Neutrophil (primary cell): ENCODE measurements around the gene GPSM1.
"Not testable (repeated sequence)": the region's sequence is repeated elsewhere in the genome, so short reads cannot be mapped to it uniquely, and the experiment has no call there.

ENCODE experiments used
- H3K27ac ChIP-seq: fragments of 200-600 bp; sonication (generic); 2 replicates; pipeline ENCODE4 v1.5.1; 2016; ENCODE audit warnings: mild to moderate bottlenecking, moderate library complexity
- H3K27me3 ChIP-seq: fragments of 200-600 bp; sonication (generic); 2 replicates; pipeline ENCODE4 v1.6.0; 2016; ENCODE audit warnings: mild to moderate bottlenecking
- H3K36me3 ChIP-seq: fragments of 200-600 bp; sonication (generic); 2 replicates; pipeline ENCODE4 v1.5.1; 2017
- H3K4me1 ChIP-seq, 2 experiments: fragments of 200-600 bp in 1 of 2; sonication (generic) in 1 of 2; 1 replicate in 1 of 2; 2 replicates in 1 of 2; pipeline versions ENCODE4 v1.5.1 to v1.6.1; 2013 to 2016; ENCODE audit warnings: low read depth in 1 of 2, low read length in 1 of 2, mild to moderate bottlenecking in 1 of 2, moderate library complexity in 1 of 2; ENCODE audit not compliant: control insufficient read depth in 1 of 2, insufficient read depth in 1 of 2
- H3K4me3 ChIP-seq, 2 experiments: fragments of 200-600 bp in 1 of 2; sonication (generic) in 1 of 2; 1 replicate in 1 of 2; 2 replicates in 1 of 2; pipeline ENCODE4 v1.5.1; 2013 to 2016; ENCODE audit warnings: low read depth in 1 of 2, low read length in 1 of 2, mild to moderate bottlenecking in 1 of 2, moderate library complexity in 1 of 2
- H3K9me3 ChIP-seq: fragments of 200-600 bp; sonication (generic); 2 replicates; pipeline ENCODE4 v1.5.1; 2016
- TF ChIP-seq, protein P1 (sequence below): fragments of 200-600 bp; sonication (generic); IDR thresholded peaks from 2 replicates; pipeline ENCODE4 v1.5.1; 2016; ENCODE audit warnings: antibody characterized with exemption

Gene GPSM1

DNA sequence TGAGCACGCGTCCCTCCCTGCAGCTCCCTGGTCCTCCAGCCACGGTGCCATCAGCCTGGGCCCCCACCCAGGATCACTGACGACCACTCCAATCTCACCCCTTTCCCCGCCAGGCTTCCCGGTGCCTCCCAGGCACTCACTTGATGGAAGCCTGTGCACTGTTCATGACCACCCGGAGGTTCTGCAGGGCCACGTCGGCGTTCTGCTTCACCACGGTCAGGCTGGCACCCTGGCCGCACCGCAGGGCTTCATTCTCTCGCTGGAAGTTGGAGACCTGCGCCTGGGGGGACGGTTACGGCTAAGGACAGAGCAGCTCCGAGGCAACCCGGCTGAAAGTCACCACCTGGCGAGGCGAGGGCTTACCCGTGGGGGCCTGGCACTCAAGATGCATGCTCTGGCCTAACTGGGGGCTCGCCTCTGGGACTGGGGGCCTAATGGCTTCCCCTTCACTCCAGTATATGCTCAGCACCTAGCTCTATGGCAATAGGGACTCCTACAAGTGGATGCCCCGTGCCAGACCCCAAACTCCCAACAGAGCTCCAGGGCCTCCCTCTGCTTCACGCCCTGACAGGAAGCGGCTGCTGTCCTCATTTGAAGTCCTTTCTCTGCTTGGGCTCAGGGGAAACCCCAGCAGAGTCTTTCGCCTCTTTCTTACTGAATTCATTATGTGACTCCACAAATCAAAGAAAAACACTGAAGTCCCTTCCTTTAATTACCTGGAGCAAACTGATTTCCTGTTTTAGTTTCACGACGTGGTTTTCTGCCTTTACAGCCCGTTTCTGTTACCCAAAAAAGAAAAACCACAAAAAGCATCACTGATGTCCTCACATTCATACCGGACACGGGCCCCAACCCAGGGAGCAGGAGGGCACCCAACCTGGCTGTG, 76.8 kb downstream of the GPSM1 start:
- Histone ChIP-seq H3K4me3 (no peak overlapping the region), H3K27ac (no peak overlapping the region), H3K4me1 (peaks cover 11 to 13% of the 10 kb centered on the region in 2 experiments), H3K9me3 (no peaks in the 10 kb centered on the region), H3K27me3 (peaks cover 8% of the 10 kb centered on the region), H3K36me3 (peaks cover 24% of the 10 kb centered on the region)
- TF ChIP-seq, protein P1, sequence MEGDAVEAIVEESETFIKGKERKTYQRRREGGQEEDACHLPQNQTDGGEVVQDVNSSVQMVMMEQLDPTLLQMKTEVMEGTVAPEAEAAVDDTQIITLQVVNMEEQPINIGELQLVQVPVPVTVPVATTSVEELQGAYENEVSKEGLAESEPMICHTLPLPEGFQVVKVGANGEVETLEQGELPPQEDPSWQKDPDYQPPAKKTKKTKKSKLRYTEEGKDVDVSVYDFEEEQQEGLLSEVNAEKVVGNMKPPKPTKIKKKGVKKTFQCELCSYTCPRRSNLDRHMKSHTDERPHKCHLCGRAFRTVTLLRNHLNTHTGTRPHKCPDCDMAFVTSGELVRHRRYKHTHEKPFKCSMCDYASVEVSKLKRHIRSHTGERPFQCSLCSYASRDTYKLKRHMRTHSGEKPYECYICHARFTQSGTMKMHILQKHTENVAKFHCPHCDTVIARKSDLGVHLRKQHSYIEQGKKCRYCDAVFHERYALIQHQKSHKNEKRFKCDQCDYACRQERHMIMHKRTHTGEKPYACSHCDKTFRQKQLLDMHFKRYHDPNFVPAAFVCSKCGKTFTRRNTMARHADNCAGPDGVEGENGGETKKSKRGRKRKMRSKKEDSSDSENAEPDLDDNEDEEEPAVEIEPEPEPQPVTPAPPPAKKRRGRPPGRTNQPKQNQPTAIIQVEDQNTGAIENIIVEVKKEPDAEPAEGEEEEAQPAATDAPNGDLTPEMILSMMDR = no peak

DNA sequence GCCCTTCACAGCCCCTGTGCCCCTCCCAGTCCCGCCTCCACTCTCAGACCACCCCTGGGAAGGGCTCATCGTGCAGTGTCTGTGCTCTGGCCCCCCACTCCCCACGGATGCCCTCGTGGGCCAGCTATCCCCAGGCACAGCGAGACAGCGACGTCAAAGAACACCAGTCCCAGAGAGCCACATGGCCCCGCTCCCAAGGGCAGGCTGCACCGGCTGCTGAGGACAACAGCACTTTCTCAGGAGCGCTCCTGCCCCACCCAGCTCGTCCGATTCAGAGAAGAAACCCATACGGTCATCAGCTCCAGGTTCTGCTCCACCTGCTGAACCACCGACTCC, 77.4 kb downstream of the GPSM1 start:
- Histone ChIP-seq H3K9me3 (no peaks in the 10 kb centered on the region), H3K27ac (no peak overlapping the region), H3K27me3 (peaks cover 10% of the 10 kb centered on the region), H3K4me3 (no peak overlapping the region), H3K4me1 (peaks cover 11 to 13% of the 10 kb centered on the region in 2 experiments), H3K36me3 (peaks cover 24% of the 10 kb centered on the region)
- TF ChIP-seq, protein P1 = no peak

DNA sequence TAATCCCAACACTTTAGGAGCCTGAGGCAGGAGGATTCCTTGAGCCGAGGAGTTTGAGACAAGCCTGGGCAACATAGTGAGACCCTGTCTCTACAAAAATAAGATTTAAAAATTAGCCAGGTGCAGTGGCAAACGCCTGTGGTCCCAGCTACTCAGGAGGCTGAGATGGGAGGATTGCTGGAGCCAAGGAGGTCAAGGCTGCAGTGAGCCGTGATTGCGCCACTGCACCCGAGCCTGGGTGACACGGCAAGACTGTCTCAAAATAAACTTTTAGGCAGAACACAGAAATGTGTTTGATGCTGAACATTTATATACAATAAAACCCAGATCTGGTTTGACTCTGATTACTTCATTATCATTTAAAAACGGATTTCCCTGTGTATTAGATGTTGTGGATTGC, 78.1 kb downstream of the GPSM1 start:
- H3K9me3 ChIP-seq = no peaks in the 10 kb centered on the region
- H3K4me1 ChIP-seq = peaks cover 11% of the 10 kb centered on the region in 2 experiments
- TF ChIP-seq, protein P1 = no peak
- no peak overlapping the region for H3K4me3 ChIP-seq
- peaks cover 13% of the 10 kb centered on the region for H3K27me3 ChIP-seq
- no peak overlapping the region for H3K27ac ChIP-seq
- H3K36me3 ChIP-seq = peaks cover 24% of the 10 kb centered on the region

DNA sequence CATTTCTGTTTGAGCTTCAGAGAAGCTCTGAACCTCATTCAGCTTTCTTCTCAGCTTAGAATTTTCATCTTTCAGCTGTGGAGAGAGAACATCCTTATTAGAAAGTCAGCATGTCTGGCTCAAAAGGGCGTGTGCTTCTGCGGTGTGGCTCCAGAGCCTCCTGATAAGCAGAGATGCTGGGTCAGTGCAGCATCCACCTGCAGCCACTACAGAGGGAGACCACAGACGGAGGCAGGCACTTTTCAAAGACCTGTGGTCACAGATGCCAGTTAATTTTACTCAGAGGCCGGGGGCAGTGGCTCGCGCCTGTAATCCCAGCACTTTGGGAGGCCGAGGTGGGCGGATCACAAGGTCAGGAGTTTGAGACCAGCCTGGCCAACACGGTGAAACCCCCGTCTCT, 78.6 kb downstream of the GPSM1 start:
- Histone ChIP-seq H3K36me3 (peaks cover 24% of the 10 kb centered on the region), H3K27me3 (peaks cover 13% of the 10 kb centered on the region), H3K4me1 (peaks cover 10 to 12% of the 10 kb centered on the region in 2 experiments)
- not testable (repeated sequence) for H3K9me3 ChIP-seq, H3K4me3 ChIP-seq, H3K27ac ChIP-seq

DNA sequence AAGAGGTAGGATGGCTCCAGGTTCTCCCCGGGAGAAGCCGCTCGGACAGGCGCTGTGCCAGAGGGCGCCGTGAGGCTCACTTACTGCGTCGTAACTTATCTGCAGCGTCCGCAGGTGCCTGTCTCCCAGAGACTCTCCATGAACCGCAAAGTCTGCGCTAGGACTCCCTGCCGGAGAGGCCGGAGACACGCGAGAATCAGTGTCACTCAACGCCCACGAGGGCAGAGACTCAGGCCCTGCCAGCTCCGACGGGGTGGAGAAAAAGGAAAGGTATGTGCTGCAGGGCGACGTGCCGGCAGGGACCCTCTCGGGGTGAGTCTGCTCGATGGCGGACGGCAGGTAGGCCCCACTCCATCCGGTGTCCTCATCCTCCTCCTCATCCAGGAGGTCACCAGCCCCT, 79.7 kb downstream of the GPSM1 start:
- H3K4me3 ChIP-seq, H3K27ac ChIP-seq, H3K9me3 ChIP-seq: not testable (repeated sequence)
- Histone ChIP-seq H3K36me3 (peaks cover 24% of the 10 kb centered on the region), H3K4me1 (peaks cover 15 to 21% of the 10 kb centered on the region in 2 experiments), H3K27me3 (peaks cover 13% of the 10 kb centered on the region)

DNA sequence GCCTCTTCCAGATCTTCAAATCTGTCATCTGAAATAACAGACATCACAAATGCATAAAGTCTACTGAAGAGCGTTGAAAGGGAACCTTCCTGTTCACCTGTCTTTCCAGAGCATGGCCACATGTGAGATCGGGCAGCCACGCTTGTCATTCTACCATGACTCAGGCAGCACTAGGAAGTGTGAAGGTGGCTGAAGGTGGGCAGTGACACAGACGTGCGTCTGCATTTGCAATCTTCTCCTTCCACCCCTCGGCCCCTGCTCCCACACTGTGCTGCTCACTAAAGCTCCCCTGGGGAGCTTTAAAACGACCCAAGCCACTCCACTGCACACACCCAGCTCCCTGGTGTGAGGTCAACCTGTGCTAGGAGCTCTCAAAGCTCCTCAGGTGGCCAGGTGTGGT, 80.6 kb downstream of the GPSM1 start:
- TF ChIP-seq, protein P1 = no peak
- peaks cover 15 to 21% of the 10 kb centered on the region in 2 experiments for H3K4me1 ChIP-seq
- H3K9me3 ChIP-seq = no peaks in the 10 kb centered on the region
- peaks cover 28% of the 10 kb centered on the region for H3K36me3 ChIP-seq
- H3K27ac ChIP-seq = no peak overlapping the region
- peaks cover 13% of the 10 kb centered on the region for H3K27me3 ChIP-seq
- H3K4me3 ChIP-seq = no peak overlapping the region
